Measurements from ENCODE around the gene SLC3A2. TPM values are rescaled to one million over a fixed set of nuclear protein-coding genes. Genes with fewer than 3 reads are reported as not detected.

The SLC3A2 gene
- total RNA-seq, 1 experiment from 2014 or later = 334 TPM

DNA sequence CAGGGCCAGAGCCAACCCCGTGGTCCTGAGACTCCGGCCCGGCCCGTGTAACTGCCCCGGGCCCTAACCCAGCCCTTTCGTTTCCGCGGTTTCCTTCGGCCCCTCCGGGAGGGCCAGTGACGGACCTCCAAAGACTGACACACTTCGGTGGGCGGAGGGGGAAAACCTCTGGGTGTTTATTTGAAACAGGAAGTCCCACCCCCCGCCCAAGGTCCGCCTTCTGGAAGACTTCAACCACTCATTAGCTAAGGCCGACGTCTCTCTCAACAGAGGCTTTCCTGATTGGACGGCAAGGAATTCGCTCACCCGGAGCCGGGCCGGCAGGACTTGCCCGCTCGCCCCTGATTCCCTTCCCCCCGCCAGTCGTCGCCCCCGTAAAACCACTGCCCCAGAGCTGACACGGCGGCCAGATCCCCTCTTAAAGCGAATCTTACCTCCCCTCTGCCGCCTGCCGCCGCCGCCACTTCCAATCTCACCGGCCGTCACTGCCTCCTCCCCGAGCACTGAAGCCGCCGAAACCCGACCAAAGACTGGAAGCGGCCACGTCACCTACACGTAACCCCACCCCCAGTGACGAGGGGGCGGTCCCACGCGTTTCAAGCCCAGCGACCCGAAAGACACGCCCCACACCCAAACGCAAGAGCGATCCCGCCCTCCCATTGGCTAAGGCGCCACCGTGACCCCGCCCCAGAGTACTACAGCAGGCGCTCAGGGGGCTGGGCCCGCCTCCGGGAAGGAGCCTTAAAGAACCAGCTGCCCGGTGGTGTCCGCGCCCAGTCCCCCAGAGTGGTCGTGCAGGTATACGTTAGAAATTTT is 49.0 kb upstream of the SLC3A2 start, which contains the start of gene STX5:
TSS of gene STX5 (minus strand) at position 532 of the 816 bp plus-strand sequence. CDS start 808 bp downstream, outside the sequence.
- ChIA-PET POLR2A (interaction anchor here (0.5 to 2.4 kb wide), 36 partner anchors 9 to 1719 kb away, joined by 3 to 35 read pairs (median 4); partner anchors contain the start of genes BSCL2, C11orf98, CSKMT and GNG3), CTCF (interaction anchor here (0.6 to 2.4 kb wide), 21 partner anchors 9 to 850 kb away, joined by 3 to 22 read pairs (median 4); partner anchors contain the start of genes C11orf98, HNRNPUL2, TAF6L and TMEM179B)
- H3K4me3 Mint-ChIP-seq = peak within 1 kb of the TSS; percentile 100
- H3K4me1 Mint-ChIP-seq = peaks cover 16% of the 10 kb centered on the region
- H3K27me3 Mint-ChIP-seq (ENCODE audit: low read depth) = no peaks in the 10 kb centered on the region
- no peaks in the 10 kb centered on the region for H3K9me3 Mint-ChIP-seq
- ATAC-seq (peak; percentile 91), DNase-seq (ENCODE audit: low spot score) (peak; percentile 100)
- peaks cover 40% of the 10 kb centered on the region for H3K36me3 Mint-ChIP-seq
- H3K27ac Mint-ChIP-seq = peak within 1 kb of the TSS; percentile 100
- TF ChIP-seq FOXJ3 (CRISPR knock-in tag; IDR thresholded peaks at IDR 0.05; ENCODE audit: borderline replicate concordance) (no peak), ZNF263 (CRISPR knock-in tag; IDR thresholded peaks at IDR 0.05; ENCODE audit: low read depth) (no peak), ZNF317 (CRISPR knock-in tag; IDR thresholded peaks at IDR 0.05; ENCODE audit: borderline replicate concordance, low read depth) (peak; percentile 15; the same call in 1 of the 2 replicates), NR2C2 (CRISPR knock-in tag; IDR thresholded peaks at IDR 0.05) (no peak), ZNF138 (CRISPR knock-in tag; conservative IDR thresholded peaks at IDR 0.05) (no peak), MLX (CRISPR knock-in tag; IDR thresholded peaks at IDR 0.05) (no peak), OVOL2 (CRISPR knock-in tag; IDR thresholded peaks at IDR 0.05; ENCODE audit: borderline replicate concordance) (no peak), ZNF219 (CRISPR knock-in tag; IDR thresholded peaks at IDR 0.05; ENCODE audit: borderline replicate concordance) (no peak), GABPB1 (CRISPR knock-in tag; IDR thresholded peaks at IDR 0.05) (no peak; the same call in none of the 2 replicates), MAX (CRISPR knock-in tag; IDR thresholded peaks at IDR 0.05) (no peak), ZNF423 (CRISPR knock-in tag; IDR thresholded peaks at IDR 0.05) (no peak), CREB1 (CRISPR knock-in tag; IDR thresholded peaks at IDR 0.05) (no peak), FOXP4 (CRISPR knock-in tag; IDR thresholded peaks at IDR 0.05) (0 out of 2 replicates have a peak, but pooled peaks have one; percentile 4), CREM (CRISPR knock-in tag; IDR thresholded peaks at IDR 0.05) (peak; percentile 52), FOXK1 (CRISPR knock-in tag; IDR thresholded peaks at IDR 0.05) (peak; percentile 95), ESRRA (CRISPR knock-in tag; IDR thresholded peaks at IDR 0.05; ENCODE audit: borderline replicate concordance) (no peak), NFATC4 (CRISPR knock-in tag; IDR thresholded peaks at IDR 0.05) (no peak), GRHL2 (CRISPR knock-in tag; IDR thresholded peaks at IDR 0.05; ENCODE audit: insufficient replicate concordance, severe bottlenecking) (no peak), TP53 (CRISPR knock-in tag; IDR thresholded peaks at IDR 0.05) (no peak), ZNF121 (CRISPR knock-in tag; IDR thresholded peaks at IDR 0.05) (no peak)
- TF ChIP-seq, protein P1, sequence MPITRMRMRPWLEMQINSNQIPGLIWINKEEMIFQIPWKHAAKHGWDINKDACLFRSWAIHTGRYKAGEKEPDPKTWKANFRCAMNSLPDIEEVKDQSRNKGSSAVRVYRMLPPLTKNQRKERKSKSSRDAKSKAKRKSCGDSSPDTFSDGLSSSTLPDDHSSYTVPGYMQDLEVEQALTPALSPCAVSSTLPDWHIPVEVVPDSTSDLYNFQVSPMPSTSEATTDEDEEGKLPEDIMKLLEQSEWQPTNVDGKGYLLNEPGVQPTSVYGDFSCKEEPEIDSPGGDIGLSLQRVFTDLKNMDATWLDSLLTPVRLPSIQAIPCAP (CRISPR knock-in tag; IDR thresholded peaks at IDR 0.05) = no peak
- TF ChIP-seq, protein P2, sequence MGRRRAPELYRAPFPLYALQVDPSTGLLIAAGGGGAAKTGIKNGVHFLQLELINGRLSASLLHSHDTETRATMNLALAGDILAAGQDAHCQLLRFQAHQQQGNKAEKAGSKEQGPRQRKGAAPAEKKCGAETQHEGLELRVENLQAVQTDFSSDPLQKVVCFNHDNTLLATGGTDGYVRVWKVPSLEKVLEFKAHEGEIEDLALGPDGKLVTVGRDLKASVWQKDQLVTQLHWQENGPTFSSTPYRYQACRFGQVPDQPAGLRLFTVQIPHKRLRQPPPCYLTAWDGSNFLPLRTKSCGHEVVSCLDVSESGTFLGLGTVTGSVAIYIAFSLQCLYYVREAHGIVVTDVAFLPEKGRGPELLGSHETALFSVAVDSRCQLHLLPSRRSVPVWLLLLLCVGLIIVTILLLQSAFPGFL (CRISPR knock-in tag; IDR thresholded peaks at IDR 0.05; ENCODE audit: borderline replicate concordance) = no peak
- TF ChIP-seq, protein P3, sequence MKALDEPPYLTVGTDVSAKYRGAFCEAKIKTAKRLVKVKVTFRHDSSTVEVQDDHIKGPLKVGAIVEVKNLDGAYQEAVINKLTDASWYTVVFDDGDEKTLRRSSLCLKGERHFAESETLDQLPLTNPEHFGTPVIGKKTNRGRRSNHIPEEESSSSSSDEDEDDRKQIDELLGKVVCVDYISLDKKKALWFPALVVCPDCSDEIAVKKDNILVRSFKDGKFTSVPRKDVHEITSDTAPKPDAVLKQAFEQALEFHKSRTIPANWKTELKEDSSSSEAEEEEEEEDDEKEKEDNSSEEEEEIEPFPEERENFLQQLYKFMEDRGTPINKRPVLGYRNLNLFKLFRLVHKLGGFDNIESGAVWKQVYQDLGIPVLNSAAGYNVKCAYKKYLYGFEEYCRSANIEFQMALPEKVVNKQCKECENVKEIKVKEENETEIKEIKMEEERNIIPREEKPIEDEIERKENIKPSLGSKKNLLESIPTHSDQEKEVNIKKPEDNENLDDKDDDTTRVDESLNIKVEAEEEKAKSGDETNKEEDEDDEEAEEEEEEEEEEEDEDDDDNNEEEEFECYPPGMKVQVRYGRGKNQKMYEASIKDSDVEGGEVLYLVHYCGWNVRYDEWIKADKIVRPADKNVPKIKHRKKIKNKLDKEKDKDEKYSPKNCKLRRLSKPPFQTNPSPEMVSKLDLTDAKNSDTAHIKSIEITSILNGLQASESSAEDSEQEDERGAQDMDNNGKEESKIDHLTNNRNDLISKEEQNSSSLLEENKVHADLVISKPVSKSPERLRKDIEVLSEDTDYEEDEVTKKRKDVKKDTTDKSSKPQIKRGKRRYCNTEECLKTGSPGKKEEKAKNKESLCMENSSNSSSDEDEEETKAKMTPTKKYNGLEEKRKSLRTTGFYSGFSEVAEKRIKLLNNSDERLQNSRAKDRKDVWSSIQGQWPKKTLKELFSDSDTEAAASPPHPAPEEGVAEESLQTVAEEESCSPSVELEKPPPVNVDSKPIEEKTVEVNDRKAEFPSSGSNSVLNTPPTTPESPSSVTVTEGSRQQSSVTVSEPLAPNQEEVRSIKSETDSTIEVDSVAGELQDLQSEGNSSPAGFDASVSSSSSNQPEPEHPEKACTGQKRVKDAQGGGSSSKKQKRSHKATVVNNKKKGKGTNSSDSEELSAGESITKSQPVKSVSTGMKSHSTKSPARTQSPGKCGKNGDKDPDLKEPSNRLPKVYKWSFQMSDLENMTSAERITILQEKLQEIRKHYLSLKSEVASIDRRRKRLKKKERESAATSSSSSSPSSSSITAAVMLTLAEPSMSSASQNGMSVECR (CRISPR knock-in tag; IDR thresholded peaks at IDR 0.05; ENCODE audit: borderline replicate concordance) = no peak
- TF ChIP-seq, protein P4, sequence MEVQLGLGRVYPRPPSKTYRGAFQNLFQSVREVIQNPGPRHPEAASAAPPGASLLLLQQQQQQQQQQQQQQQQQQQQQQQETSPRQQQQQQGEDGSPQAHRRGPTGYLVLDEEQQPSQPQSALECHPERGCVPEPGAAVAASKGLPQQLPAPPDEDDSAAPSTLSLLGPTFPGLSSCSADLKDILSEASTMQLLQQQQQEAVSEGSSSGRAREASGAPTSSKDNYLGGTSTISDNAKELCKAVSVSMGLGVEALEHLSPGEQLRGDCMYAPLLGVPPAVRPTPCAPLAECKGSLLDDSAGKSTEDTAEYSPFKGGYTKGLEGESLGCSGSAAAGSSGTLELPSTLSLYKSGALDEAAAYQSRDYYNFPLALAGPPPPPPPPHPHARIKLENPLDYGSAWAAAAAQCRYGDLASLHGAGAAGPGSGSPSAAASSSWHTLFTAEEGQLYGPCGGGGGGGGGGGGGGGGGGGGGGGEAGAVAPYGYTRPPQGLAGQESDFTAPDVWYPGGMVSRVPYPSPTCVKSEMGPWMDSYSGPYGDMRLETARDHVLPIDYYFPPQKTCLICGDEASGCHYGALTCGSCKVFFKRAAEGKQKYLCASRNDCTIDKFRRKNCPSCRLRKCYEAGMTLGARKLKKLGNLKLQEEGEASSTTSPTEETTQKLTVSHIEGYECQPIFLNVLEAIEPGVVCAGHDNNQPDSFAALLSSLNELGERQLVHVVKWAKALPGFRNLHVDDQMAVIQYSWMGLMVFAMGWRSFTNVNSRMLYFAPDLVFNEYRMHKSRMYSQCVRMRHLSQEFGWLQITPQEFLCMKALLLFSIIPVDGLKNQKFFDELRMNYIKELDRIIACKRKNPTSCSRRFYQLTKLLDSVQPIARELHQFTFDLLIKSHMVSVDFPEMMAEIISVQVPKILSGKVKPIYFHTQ (CRISPR knock-in tag; IDR thresholded peaks at IDR 0.05) = no peak
